GM21526 (cell line): ENCODE results near the gene LPCAT1.

Experiments used
- ATAC-seq: cut with Tn5 transposase; IDR thresholded peaks from one replicate; pipeline ENCODE4 v1.9.1; 2021; ENCODE audit warnings: moderate library complexity; ENCODE audit not compliant: unreplicated experiment, low FRiP score

Gene LPCAT1

GRCh38 chr5:1453613-1454012 lies 70.1 kb downstream of the LPCAT1 start:
- no peak for ATAC-seq

- ATAC-seq = no peak
Observed at GRCh38 chr5:1449081-1449630, 74.6 kb downstream of the LPCAT1 start.

DNA sequence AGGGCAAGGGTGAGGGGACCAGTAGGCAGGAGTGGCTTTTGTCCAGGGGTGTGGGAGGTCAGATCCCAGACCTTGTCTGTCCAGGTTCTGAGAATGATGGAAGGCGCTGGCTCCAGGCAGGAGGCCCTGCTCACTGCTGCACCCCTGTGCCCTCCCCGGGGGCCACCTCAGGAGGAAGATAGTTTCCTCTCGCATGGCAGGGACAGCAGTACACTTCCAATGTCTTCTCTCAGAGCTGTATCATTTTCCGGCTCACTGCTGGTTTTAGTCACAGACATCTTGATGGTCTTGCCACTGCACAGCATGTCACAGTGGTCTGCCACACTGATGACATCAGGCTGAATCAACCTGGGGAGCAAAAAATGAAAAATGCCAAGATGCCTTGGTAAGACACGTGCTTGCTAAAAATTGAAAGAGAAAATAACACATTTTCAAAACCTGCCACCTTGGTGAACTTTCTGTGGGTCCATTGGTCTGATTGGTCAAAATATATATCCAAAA lies 75.2 kb downstream of the LPCAT1 start:
- no peak for ATAC-seq

DNA sequence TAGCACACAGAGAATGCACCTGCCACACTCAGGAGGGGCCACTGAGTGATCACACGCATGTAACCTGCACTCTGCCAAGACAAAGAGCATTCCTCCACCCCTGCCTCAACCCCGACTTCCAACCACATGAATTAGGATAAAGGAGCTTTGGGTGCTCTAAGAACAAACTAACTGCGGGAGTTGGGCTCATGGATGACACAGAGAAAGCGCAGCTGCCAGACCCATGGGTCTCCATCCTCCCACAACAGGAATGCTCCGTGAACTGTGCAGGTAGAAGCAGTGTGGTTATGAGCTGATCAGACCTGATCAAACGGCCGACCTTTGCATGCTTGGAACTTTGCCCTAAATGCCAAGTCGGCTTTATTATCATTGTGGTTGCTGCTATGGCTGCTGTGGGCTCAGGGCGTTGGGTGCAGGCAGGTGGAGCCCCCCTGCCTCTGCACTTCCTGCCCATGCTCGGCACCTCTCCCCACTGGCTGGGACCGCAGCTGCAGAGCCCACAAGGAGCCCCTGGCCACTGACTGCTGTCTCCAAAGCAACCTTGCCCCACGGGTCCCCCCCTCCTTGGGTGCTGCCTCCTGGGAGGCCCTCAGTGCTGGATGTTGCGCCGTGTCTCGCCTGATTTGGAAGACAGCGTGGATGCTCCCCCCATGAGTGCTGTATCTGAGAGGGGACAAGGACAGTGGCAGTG lies 75.9 kb downstream of the LPCAT1 start:
- no peak for ATAC-seq

GRCh38 chr5:1446602-1447343 lies 77.0 kb downstream of the LPCAT1 start:
- ATAC-seq = no peak

GRCh38 chr5:1445689-1446601 lies 77.8 kb downstream of the LPCAT1 start:
- ATAC-seq = no peak

- no peak for ATAC-seq
Observed at GRCh38 chr5:1445313-1445688, 78.5 kb downstream of the LPCAT1 start, which contains the start of gene SLC6A3. TSS of gene SLC6A3 (minus strand) at chr5:1445440. CDS start at chr5:1443197, 2,243 bp downstream.

- ATAC-seq = no peak
Observed at GRCh38 chr5:1444361-1445189, 79.2 kb downstream of the LPCAT1 start.

DNA sequence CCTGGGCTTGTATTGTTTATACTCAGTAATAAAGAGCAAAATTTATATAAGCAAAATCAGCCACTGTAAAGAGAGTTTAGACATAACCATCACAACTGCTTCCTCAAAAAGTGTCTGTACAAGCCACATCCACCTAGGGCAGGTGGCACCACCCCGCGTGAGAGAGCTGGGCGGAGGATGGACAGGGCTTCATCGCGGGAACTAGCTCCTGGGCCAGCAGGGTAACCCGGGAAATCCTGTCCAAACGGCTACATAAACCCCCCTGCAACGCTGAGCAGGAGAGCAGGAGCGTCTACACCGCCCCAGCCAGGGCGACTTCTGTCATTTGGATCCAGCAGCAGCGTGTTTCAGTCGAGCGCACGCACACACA lies 79.8 kb downstream of the LPCAT1 start:
- ATAC-seq = no peak

DNA sequence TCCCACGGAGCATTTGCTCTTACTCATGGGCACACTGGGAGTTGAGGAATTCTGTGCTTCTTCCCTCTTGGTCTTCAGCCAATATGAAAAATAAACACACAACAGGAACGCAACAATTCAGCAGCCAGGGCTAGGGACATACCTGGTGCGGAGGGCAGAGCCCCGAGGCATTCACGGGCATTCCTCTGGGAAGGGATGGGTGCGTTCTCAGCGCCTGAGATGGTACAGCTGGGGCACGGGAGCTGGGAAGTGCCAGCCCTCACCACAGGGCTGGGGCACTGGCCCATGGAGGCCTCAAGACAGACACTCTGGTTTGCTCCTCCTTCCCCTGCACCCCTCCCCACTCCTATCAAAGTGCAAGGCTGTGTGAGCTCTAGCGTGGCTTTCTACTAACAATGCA lies 80.6 kb downstream of the LPCAT1 start:
- ATAC-seq = no peak

DNA sequence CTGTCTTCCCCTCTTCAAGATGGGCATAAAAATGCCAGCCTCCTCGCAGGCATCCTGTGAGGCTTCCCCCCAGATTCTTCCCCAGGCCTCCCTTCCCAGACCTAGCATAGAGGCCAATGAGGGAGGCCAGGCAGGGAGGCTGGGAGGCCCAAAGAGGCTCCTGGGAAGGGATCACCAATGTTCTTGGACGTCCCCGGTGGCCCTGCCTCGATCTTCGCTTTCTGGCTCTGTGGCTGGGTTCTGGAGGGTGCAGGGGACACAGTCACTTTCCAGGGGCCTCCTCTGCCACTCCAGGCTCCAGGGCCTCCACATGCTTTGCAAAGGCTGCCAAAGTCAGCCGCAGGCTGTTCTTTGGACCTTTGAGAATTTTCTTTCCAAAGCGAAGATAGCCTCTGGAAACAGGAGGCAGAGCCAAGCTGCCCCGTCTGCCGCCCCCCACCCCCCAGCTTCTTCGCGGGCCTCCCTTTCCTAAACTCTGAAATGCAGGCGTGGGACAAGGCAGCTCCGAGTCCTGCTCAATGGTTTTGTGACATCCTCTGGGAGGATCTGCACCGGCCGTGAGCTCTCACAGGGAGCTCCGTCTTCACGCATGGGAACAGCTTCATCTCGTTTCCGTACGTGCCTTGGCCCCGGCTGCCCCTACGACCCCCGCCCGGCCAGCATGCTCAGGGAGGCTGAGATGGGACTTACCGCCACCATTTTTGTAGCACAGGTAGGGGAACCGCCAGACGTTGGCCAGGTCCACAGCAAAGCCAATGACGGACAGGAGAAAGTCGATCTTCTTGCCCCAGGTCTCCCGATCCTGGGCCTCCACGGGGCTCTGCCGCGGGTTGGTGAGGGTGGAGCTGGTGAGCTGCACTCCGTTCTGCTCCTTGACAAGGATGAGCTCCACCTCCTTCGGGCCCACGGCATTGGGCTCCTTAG lies 81.3 kb downstream of the LPCAT1 start:
- ATAC-seq = no peak

- no peak for ATAC-seq
Observed at GRCh38 chr5:1441166-1441865, 82.4 kb downstream of the LPCAT1 start.

- no peak for ATAC-seq
Observed at GRCh38 chr5:1440098-1440493, 83.7 kb downstream of the LPCAT1 start.

- no peak for ATAC-seq
Observed at GRCh38 chr5:1439388-1440097, 84.2 kb downstream of the LPCAT1 start.

DNA sequence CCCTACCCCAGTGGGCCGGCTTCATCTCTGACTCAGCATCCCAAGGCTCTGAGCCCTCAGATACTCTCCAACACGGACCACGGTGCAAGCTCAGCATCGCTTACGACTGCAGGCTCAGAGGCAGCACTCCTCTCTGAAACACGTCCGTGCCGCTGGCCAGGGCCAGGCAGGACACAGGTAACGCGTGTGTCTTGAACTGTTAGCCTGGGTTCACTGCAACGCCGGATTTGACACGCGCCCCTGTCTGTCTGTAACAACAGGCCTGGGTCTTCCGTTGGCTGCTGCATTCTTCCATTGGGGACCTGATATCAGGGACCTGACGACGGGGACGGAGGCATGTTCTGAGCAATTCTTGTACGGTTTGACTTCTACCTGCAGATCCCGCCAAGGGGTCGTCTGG lies 84.9 kb downstream of the LPCAT1 start:
- no peak for ATAC-seq

DNA sequence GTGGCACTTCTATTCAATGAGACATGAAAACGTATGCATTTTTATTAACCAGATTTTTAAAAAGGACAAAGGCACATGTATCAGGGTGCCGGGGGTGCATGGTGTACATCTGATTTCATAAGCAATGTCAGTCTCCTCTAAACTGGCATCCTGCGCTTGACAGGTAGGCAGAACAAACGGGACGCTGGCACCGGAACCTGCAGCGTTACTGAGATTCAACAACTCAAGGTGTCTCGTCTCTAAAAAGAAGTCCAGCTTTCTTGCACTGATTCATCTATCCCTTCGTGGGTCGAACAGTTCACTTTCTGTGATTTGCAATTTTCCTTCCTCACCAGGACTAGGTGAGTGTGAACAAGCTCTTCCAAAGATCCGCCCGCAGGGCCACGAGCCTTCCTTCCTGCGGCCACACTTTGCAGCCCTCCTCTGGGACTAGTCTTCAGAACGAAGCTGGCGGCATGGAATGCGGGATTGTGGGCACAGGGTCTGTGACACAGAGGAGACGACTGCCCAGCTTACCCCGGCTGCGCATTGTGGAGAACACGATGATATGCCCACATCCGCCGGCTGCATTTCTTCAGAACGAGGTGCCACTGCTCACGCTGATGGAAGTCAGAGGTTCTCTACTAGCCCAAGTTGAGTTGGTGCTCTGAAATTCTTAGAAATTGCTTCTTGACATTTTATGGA lies 85.7 kb downstream of the LPCAT1 start:
- ATAC-seq = no peak

DNA sequence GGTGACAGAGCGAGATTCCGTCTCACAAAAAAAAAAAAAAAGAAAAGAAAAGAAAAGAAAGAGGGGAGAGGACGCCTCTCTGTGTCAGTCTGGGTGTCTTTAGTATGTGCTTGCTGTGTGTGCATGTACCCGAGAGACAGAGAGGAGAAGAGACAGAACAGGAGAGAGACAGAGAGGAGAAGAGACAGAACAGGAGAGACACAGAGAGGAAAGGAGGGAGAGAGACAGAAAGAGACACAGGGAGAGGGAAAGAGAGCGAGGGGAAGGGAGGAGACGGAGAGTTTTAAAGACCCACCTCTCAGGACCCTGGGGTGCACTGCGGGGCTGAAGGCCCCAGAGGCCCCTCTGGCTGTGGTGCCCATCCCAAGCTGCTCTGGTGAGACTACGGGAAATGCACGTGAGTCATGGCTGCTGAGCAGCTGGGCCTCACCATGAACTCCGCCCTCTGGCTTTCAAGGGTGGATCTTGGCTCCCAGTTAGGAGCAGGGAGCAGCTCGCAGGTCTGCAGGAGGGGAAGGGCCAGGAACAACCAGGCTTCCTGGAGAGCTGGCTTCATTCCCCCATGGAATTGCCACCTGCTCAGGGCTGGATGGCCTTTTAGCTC lies 86.4 kb downstream of the LPCAT1 start:
- ATAC-seq = no peak
